Ovary (tissue), 10 donors: Measurements from ENCODE around the gene GAPDHS. TPM values are rescaled to one million over a fixed set of nuclear protein-coding genes. Genes with fewer than 3 reads are reported as not detected.

ENCODE experiments used
- DNase-seq, 5 donors: peaks; one replicate each; pipeline ENCODE4 v3.0.0-alpha.2; 2019 to 2020
- H3K27ac ChIP-seq, 2 donors: fragments of 200-600 bp; one replicate each; pipeline versions ENCODE4 v1.5.1 to v1.8.0; 2019 to 2022
- H3K27me3 ChIP-seq: fragments of 200-600 bp; one replicate; pipeline ENCODE4 v1.8.0; 2022
- H3K36me3 ChIP-seq: fragments of 200-600 bp; sonication (generic); one replicate; pipeline ENCODE4 v1.5.1; 2019
- H3K4me1 ChIP-seq: one replicate; pipeline ENCODE4 v1.8.1; 2013; ENCODE audit warnings: mild to moderate bottlenecking, moderate library complexity; ENCODE audit not compliant: insufficient read depth
- H3K4me3 ChIP-seq: fragments of 200-600 bp; sonication (generic); one replicate; pipeline ENCODE4 v1.5.1; 2017
- H3K9me3 ChIP-seq, 2 donors: fragments of 200-600 bp in 1 of 2; sonication (generic) in 1 of 2; one replicate each; pipeline versions ENCODE4 v1.5.1 to v1.8.1; 2013 to 2019; ENCODE audit warnings: mild to moderate bottlenecking in 1 of 2, moderate library complexity in 1 of 2
- CTCF ChIP-seq, 3 donors: fragments of 450-650 bp in 2 of 3; fragments of 200-600 bp in 1 of 3; IDR thresholded peaks; one replicate each; pipeline versions ENCODE4 v1.5.1 to v1.8.0; 2016 to 2022; ENCODE audit warnings: antibody characterized with exemption in 3 of 3, mild to moderate bottlenecking in 1 of 3
- EP300 ChIP-seq: sonication (generic); formaldehyde crosslinking; IDR thresholded peaks from one replicate; pipeline ENCODE4 v1.6.1; 2017; ENCODE audit warnings: antibody characterized with exemption
- POLR2A ChIP-seq: fragments of 450-650 bp; IDR thresholded peaks from one replicate; pipeline ENCODE4 v1.6.1; 2017; ENCODE audit warnings: antibody characterized with exemption, mild to moderate bottlenecking, moderate library complexity
- WGBS, 3 donors: extraction: QIAGEN DNeasy Blood & Tissue Kit in 1 of 3; methylation state at CpG; one replicate each; pipeline versions ENCODE4 v1.1.5 to v1.1.7; 2013 to 2017; 5-methylcytosine and 5-hydroxymethylcytosine counted together
- intact Hi-C, 4 donors: fragments of 100-400 bp; cut with DNase I; formaldehyde crosslinking; loops; one replicate each; pipeline versions ENCODE4 v1.11.0 to v1.15.1; 2022 to 2023
- long read RNA-seq, 3 donors: library from polyadenylated mRNA in 2 of 3; unstranded in 2 of 3; transcript quantifications; one replicate each; pipeline ENCODE4 v2.0.0 and lab custom pipeline, GENCODE V29; 2021 to 2026
- polyA plus RNA-seq, 2 donors: library from polyadenylated mRNA; stranded (reverse); fragments of 200-250 nt in 1 of 2; fragments of 350-450 nt in 1 of 2; fragmentation: Illumina TruSeq in 1 of 2; extraction: RNeasy Lipid Tissue Mini Kit (QIAGEN cat#74804) in 1 of 2; gene quantifications; one replicate each; pipeline ENCODE4 v1.2.3, GENCODE V29; 2013 to 2014
- total RNA-seq, 7 donors: library from RNA; depleted of rRNA in 2 of 7; stranded (reverse); fragments of >200 nt in 2 of 7; fragmentation: NEBNext Ultra II Directional in 3 of 7; extraction: Animal tissue kit (Norgen Biotek cat#: 25700) in 3 of 7; gene quantifications; one replicate each; pipeline versions ENCODE4 v1.1.0 to v1.2.4, GENCODE V29; 2016 to 2023
- donor health status: DM: no; HTN: no; CAD: no; lungs with moderate emphysema.
- donor health status: DM: no; HTN: no; CAD: no.
- donor health status: Bipolar disorder and iron deficiency.
- donor health status: DM: yes; HTN: yes; CAD: no.
- donor health status: DM: no; HTN: no; CAD: no.
- donor health status: DM: yes; HTN: yes; CAD: no.

Gene GAPDHS
- not detected for total RNA-seq
- polyA plus RNA-seq: not detected
- long read RNA-seq, donor 1, partial matches to known transcripts: 0 of 1 reads
- long read RNA-seq, donor 1, other reads (novel, unspliced or antisense): 1 of 1 reads
- long read RNA-seq, donor 2: 0 reads
- long read RNA-seq, donor 3: 0 reads

GRCh38 chr19:35533201-35533821, at the start of gene GAPDHS:
GAPDHS (plus strand) TSS chr19:35533456; CDS start chr19:35533528, 72 bp downstream.
- Histone ChIP-seq H3K4me1 (no peaks in the 10 kb centered on the region), H3K36me3 (no peaks in the 10 kb centered on the region), H3K4me3 (no peak within 1 kb of the TSS), H3K27ac (no peak within 1 kb of the TSS), H3K9me3 (no peaks in the 10 kb centered on the region), H3K27me3 (no peaks in the 10 kb centered on the region)
- 21 to 37% (median 24%) methylated on average over 37 to 39 of the region's 39 CpGs for WGBS, 3 donors
- intact Hi-C loops: no loop called here
- no peak for DNase-seq
- TF ChIP-seq CTCF (IDR thresholded peaks at IDR 0.05) (no peak), POLR2A (no peak), EP300 (no peak)

- Histone ChIP-seq H3K27me3 (no peaks in the 10 kb centered on the region), H3K4me3 (no peak overlapping the region), H3K36me3 (no peaks in the 10 kb centered on the region), H3K27ac (no peak overlapping the region), H3K9me3 (no peaks in the 10 kb centered on the region), H3K4me1 (peaks cover 3% of the 10 kb centered on the region)
- intact Hi-C loops: no loop called here
- 69 to 82% (median 79%) methylated on average over 7 of the region's 7 CpGs for WGBS, 3 donors
- TF ChIP-seq POLR2A (no peak), CTCF (IDR thresholded peaks at IDR 0.05) (no peak), EP300 (no peak)
- DNase-seq: no peak
Observed at GRCh38 chr19:35484252-35485036, 48.8 kb upstream of the GAPDHS start.

GRCh38 chr19:35486268-35486708, 47.0 kb upstream of the GAPDHS start:
- intact Hi-C loops: no loop called here
- no peak overlapping the region for H3K27ac ChIP-seq
- no peaks in the 10 kb centered on the region for H3K36me3 ChIP-seq
- H3K9me3 ChIP-seq: no peaks in the 10 kb centered on the region
- H3K4me1 ChIP-seq: peaks cover 3% of the 10 kb centered on the region
- 43 to 57% (median 56%) methylated on average over 3 of the region's 3 CpGs for WGBS, 3 donors
- DNase-seq: no peak
- H3K4me3 ChIP-seq: no peak overlapping the region
- TF ChIP-seq CTCF (IDR thresholded peaks at IDR 0.05) (no peak), POLR2A (no peak), EP300 (no peak)
- no peaks in the 10 kb centered on the region for H3K27me3 ChIP-seq

GRCh38 chr19:35487656-35488182, 45.5 kb upstream of the GAPDHS start:
- intact Hi-C loops: no loop called here
- Histone ChIP-seq H3K4me3 (no peak overlapping the region), H3K9me3 (no peaks in the 10 kb centered on the region), H3K27me3 (no peaks in the 10 kb centered on the region), H3K27ac (no peak overlapping the region), H3K4me1 (peaks cover 3% of the 10 kb centered on the region), H3K36me3 (no peaks in the 10 kb centered on the region)
- no peak for DNase-seq
- WGBS, 3 donors: 89 to 94% (median 91%) methylated on average over 10 of the region's 10 CpGs
- TF ChIP-seq POLR2A (no peak), EP300 (no peak), CTCF (IDR thresholded peaks at IDR 0.05) (no peak)
